HG03135 (cell line): ENCODE results near the gene TPD52L1.

Source experiments
- ATAC-seq: cut with Tn5 transposase; IDR thresholded peaks from one replicate; pipeline ENCODE4 v1.9.1; 2021; ENCODE audit warnings: mild to moderate bottlenecking, moderate library complexity; ENCODE audit not compliant: unreplicated experiment

The TPD52L1 gene

DNA sequence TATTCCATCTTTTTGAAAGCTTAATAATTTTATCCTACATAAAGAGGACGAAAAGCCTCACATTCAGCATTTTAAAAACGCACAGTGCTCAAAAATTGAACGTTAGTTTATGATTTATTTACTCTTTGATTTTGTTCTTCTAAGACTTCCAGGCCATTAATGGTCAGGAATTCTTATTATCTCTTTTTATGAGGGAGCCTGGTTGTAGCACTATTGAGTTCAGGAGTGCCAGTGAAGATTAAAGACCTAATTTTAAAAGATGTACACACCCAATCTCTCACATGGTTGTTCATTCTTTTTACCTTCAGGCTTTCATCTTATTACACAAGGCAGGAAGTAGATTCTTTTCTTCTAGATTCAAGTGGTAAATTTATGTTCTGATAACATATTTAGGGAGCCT is 79.6 kb downstream of the TPD52L1 start:
- no peak for ATAC-seq

DNA sequence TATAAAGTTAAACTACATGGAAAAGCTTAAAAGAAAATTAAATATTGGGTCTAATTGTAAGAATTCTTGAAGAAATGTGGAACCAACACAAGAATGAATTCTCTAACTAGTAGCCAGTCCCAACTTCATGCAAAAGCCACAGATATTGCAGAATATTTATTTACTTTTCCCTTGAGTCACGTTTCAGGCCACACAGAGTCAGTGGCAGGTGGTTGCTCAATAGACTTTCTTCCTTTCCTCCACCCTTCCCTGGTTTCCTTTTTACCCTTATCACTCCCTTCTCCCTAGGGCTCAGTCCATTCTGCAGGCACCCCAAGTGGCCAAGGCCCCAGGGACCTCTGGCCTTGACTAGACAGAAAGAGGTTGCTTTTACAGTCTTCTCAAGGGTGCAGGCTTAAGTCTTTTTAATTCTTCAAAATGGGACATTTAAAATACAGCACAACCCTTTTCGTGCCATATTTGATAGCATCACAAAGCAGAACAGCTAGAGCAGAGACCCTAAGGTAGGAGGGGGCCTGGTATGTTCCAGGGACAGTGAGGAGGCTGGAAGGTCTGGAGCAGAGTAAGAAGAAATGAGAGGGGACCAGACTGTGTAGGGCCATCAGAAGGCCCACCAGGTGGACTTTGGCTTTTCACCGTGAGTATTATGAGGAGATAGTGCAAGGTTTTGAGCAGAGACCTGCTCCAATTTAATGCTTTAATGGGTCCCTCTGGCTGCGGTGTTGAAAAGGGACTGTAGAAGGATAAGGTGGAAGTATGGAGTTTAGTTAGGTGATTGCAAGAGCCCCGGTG is 83.2 kb downstream of the TPD52L1 start:
- ATAC-seq, result no peak

DNA sequence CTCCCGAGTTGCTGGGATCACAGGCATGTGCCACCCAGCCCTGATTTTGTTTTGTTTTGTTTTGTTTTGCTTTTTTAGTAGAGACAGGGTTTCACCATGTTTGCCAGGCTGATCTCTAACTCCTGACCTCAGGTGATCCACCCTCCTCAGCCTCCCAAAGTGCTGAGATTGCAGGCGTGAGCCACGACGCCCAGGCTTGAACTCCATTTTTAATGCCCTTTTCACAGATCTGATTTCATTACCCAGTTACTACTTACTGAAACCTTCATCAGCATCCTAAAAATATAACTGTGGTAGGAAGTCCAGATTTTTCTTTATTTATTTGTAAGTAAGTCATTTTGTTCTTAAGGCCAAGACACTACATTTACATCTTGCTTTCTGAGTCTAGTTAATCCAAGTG is 84.2 kb downstream of the TPD52L1 start:
- ATAC-seq, result no peak

DNA sequence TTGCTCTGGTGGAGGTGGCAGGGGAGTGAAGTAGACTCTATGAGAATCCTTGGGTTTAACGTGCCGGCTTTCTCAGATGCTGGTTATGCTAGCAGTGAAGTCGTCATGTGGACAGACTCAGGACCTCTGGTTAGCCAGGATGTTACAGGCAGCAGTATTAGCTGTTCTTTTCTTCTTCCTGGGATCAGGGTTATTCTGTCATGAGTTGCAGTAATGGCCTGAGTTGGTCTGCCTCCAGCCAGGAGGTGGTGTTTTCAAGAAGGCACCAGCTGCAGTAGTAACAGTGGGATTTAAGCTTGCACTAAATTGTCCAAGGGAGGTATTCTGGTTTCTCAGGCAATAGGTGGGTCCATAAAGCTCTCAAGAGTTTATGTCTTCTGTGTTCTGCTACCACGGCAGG is 91.5 kb downstream of the TPD52L1 start:
- ATAC-seq, result no peak

DNA sequence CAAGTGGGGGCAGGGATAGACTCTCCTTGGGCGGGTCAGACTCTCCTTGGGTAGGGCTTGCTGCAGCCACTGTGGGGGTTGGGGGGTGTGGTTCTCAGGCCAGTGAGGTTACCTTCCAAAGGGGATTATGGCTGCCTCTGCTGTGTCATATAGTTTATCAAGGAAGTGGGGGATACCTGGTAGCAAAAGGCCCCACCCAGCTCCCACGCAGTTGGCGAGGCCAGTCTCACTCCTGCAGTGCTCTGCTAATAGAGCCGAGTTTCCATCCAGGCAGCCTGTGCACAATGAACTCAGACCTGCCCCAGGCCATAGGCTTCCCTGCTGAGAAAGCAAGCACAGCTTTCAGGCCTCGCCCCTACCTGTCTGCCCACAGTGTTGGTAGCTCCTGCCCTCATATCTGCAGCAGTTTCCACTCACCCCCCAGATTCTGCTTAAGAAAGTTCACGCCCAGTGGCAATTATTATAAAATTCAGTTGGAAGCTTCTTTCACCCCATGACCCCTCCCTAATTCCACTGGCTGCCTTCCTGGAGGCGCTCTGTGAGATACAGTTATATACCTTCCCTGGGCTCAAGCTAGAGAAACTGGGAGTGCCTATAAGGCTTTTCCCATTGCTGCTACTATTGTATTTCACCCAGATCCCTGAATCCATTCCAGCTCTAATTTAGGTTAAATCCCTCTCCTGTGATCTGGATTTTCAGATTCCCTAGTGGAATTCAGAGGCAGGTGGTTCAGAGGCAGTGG is 92.1 kb downstream of the TPD52L1 start:
- ATAC-seq, result no peak

DNA sequence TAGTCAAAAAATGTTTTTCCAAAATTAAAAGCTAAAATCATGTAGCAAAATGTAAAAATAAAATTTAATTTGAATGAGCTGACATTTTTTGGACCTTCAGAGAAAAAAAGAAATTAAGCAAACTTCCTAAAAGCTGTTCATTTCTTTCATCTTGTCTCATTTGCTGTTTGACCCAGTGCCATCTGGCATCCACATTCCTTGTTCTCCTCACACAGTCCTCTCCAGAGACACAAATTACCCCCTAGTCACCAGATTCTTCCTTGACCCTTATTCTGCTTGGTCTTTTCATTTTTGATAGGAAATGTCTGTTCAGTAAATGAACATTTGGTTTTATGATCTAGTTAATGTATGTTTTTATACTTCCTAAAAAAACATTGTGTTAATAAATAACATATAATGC is 93.0 kb downstream of the TPD52L1 start:
- no peak for ATAC-seq

DNA sequence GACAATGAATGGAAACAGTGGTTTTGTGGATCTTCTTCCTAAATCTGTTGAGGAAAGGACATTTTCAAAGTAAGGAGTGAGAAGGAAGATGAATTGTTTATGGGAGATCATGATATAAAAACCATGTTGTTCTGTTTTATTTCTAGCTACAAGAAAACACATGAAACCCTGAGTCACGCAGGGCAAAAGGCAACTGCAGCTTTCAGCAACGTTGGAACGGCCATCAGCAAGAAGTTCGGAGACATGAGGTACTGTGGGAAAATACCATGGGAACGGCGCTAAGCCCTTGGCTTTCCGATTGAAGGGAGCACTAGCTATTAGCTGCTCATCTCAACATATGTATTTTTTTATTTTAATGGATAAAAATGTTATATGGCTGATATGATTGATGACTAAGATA is 94.6 kb downstream of the TPD52L1 start:
- ATAC-seq, result no peak

DNA sequence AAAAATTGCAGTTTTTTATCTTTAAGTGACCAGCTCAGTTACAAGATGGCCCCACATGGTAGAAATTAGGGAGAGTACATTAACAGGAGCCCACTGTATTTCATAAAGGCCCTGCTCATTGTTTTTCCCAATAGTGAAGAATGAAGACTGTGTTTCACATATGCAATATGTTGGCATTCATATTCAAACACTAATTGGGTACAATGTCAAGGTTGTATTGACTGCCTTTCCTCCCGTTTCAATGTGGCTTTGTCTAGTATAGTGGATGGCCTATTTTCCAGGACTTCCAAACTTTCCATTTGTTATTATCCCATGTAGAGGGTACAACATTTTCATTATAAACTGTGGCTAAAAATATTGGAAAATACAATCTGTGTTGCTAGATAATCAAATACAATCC is 96.9 kb downstream of the TPD52L1 start:
- ATAC-seq, result no peak

DNA sequence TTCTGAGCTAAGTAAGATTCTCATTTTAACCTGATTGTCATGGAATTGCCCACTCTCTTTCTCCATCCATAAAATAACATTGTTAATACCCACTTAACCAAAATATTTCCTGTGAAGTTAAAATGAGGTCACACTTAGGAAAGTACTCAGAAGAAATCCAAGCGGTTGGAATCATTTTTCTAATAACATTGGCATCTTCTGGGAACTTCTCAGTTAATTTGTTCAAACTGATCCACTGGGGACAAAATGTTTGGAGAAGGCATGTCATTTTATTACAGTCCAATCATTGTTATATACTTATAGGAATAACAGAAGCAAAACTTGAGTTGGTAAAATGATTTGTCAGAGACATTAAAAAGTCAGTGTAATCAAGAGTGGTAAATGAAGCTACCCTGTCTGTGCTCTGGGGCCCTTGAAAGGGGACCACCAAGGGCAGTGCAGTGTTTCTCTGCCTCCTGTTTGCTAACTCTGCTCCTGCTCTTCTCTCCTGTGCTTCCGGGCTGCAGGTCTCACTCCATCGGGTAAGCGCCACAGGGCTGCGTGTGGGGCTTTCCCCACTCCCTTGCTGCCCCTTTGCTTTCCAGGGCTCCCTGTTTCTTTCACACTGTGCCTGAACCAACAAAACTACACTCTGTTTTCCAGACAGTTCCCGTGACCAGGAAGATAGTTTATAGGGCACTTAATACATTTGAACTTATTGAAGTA is 98.1 kb downstream of the TPD52L1 start:
- no peak for ATAC-seq

DNA sequence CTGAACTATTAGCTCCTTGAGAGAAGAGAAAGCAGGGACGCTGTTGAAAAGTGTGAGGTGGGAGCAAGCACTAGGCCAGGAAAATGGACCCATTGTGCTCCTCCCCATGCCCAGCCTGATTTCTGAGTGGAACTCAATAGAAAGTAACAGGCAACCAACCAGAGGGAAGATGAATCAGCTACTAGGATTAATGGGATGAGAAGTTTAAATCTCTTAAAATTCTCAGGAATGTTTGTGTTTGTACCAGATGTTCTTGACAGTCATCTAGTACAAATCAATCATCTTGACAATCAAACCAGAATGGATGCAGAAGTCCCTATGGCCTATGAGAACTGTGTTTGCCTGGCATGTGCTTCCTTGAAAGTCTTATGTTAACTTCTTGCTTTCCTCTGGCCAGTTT is 99.3 kb downstream of the TPD52L1 start:
- ATAC-seq, result no peak

DNA sequence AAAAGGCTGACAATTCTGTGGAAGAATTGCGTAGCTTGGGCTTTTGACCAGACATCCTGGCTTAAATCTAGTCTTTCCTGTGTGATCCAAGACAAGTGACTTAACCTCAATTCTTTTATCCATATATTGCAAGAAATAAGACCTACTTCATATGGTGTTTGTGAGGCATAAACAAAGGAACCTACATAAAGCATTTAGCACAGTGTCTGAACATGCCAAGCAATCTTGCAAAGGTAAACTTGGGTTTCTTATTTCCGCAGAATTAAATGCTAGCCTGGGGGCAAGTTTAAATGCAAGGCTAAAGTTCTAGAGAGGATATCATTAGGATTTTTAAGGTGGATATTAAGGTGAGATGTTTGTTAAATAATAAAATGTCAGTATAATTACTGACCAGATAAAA is 100.3 kb downstream of the TPD52L1 start:
- no peak for ATAC-seq

DNA sequence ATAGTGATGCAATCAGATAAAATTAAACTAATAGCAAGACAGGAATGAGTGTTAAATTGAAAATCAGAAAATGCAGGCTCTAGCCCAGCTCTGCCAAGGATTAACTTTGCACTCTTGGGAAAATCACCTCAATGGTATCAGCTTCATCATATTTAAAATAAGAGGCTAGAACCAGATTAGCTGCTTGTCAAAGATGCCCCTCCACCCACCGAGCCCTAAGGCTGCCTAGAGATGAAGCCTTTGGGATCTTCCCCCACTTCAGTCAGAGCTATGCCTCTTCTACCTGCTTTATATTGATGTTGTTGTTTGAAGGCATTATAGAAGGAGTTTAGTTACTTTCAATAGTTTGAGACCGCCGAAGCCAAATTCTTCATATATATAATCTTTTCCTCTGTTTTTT is 100.7 kb downstream of the TPD52L1 start:
- no peak for ATAC-seq

DNA sequence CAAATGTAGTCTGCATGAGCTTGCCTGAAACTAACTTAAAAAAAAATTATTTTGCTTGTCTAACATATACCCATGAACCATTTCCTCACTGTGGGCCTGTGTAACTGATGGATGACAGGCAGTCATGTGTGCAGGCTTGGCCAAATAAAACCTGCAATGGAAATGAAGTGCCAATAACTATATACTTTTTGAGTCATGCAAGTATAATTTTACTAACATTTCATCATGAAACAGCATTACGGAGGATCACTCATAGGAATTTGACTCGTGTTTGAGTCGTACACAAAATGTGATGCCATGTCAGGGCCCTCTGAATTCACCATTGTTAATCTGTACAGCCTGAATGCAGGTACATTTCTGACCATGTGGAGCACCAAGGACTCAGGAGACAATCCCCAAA is 101.6 kb downstream of the TPD52L1 start:
- ATAC-seq, result no peak

DNA sequence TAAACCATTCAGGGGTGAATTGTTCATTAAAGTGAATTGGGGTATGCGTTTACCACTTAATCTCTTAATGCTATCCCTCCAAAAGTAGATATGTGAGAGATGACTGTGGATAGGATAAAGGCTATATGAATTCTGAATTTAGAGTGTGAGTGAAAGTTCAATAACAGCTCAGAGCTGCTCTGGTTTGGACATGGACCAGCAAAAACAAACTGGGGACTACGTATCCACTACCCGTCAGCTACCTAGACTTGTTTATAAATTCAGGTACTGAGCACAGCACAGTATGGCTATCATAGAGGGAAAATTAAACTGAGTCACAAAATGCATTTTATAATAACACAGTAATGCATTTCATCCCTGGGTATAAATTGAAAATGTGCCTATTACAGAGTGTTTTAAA is 103.8 kb downstream of the TPD52L1 start:
- no peak for ATAC-seq

DNA sequence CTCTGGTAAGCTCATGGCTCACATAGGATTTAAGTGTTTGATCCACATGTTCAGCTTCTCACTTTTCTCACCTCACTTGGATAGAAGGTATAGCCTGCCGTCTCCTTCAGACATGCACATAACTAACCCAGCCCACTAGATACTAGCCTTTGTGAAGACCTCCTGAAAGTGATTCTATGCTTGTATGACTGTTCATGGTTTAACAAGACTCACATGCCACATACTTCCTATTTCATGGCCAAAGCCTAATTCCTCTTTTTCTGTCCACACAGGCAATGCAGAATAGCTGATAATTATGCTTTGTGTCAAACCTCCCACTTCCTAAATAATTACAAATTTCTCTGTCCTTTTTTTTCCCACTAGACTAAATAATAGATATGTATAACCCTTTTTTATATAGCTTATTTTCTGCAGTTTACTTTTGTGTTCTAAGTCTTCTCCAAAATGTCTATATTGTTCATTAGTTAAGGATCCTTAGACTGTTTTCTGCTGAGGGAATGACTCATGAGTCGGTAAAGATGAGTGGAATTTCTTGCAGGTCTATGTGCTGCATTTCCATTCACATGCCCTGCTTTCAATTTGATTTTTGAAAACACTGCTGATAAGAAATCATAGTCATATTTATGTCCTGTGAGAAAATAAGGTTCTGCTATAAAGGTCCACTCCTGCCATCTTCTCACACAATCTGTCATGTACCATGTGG is 105.2 kb downstream of the TPD52L1 start:
- no peak for ATAC-seq

DNA sequence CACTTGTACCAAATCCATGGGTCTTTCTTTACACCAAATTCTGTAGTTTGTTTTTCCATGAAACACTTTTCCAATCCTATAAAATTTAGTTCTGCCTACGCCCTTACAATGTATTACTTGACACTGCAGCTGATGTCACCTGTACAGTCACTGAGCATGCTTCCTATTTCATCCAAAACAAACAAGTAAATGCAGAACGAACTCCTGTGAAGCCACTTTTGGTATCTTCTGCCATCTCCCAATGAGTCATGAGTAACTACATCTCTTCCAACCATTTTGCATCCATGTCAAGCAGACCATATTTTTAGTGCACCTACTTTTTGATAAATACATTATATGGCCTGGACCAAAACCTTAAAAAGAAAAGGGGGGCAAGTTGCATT is 105.8 kb downstream of the TPD52L1 start:
- no peak for ATAC-seq

DNA sequence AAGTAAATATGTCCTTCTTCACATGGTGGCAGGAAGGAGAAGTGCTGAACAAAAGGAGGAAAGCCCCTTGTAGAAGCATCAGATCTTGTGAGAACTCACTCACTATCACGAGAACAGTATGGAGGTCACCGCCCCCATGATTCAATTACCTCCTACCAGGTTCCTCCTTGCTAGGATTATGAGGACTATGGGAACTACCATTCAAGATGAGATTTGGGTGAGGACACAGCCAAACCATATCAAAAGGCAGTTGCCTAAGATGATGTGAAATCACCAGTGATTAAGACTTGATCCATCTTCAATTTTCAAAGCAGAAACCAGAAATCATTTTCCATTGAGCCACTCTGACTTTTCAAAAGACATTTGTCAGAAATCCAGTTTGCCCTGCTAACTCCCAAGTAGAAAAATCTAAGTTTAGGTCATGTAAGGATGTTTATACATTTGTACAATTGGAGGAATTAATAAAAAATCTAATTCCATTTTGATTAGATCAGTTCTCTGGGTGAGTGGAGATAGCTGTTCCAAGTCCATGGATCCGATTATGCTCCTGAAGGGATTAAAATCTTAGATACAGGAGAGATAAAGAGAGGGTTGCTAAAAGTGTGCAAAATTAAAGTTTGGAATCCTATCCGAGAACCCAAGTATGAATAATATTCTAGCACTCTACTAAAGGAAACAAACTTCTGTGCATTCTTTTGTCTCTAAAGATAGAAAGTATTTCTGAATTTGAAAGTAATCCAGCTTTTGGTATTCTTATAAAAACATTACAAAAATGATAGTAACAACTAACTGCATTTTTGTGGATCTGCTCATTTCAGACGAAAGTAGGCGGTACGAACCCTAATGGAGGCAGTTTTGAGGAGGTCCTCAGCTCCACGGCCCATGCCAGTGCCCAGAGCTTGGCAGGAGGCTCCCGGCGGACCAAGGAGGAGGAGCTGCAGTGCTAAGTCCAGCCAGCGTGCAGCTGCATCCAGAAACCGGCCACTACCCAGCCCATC is 108.7 kb downstream of the TPD52L1 start:
- ATAC-seq, result no peak

DNA sequence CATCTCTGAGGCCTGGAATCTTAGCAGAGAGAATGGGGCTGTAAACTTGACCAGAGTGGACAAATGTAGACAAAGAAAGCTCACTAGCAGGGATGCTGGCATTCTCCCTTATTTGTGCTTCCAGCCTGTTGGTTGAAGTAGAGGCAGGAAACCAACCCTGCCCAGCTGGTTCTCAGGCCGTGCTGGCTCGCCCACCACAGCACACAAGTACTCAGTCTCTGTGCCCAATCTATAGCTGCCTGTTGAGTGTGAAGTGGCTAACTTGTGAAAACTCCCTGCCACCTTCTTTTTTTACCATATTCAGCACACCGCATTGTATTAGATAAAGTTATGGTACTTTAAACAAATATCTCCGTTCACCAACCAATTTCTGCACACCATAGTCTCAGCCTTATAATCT is 110.9 kb downstream of the TPD52L1 start:
- no peak for ATAC-seq

DNA sequence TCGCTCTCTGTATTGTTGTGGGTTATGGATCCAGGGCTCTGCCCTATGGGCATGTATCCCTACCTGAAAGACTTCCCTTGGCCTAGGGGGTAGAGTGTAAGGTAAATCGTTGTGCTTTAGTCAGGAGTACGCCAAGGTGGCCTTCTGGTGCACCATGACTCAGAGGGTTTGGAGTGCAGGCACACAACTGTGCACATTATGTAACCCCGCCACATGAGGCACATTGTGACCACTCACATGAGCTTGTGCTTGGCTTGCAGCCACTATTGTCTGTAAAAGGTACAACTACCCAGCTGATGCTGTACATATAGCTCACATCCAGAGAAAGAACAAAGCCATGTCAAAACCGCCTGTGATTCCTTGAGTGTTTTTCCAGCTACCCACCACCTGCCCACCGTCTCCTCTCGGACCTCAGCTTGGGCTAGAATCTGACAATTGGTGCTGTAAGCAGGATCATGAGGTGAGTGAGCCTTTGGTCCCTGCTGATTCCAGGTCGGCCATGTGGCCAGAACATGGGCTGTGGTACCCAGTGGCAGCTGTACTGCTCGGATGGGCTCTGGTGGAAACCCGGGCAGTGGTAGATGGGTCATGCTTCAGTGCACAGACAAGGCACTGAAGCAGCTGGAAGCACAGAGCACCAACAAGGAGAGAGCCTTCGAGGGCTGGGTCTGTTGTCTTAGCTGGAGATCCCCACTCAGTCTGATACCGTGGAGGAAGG is 114.4 kb downstream of the TPD52L1 start:
- no peak for ATAC-seq

DNA sequence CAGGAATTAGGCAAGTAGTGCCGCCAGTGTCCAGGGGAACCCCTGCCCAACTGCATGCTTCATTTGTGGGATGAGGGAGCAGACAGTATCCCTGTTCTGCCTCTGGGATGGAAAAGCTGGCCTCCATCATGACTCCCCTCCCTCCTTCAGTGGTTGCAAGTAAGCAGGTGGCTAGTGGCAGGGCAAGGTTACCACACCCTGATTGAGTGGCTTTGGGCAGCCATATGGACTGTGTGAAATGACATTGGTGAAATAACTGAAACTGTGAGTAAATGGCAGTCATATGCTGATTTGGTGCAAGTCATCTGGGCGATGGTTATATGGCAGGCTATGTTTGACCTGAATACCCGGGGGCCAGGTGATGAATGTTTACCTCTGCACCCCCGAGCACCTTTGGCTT is 115.2 kb downstream of the TPD52L1 start:
- ATAC-seq, result no peak
